Thymus (tissue), 11 donors: ENCODE data around the gene MATN1. TPM values are rescaled to one million over a fixed set of nuclear protein-coding genes. Genes with fewer than 3 reads are reported as not detected.

Experiments
- DNase-seq, 9 donors: peaks; one replicate each; pipeline ENCODE4 v3.0.0-alpha.2; 2013; ENCODE audit warnings: low spot score in 9 of 9, low read depth in 6 of 9, missing footprints in 1 of 9
- H3K27ac ChIP-seq, 2 donors: one replicate each; pipeline ENCODE4 v1.5.1; 2013; ENCODE audit warnings: control low read depth in 1 of 2, low read depth in 1 of 2, low read length in 1 of 2, mild to moderate bottlenecking in 1 of 2, moderate library complexity in 1 of 2
- H3K27me3 ChIP-seq, 2 donors: one replicate each; pipeline ENCODE4 v1.5.1; 2013; ENCODE audit warnings: low read length in 1 of 2; ENCODE audit not compliant: control insufficient read depth in 2 of 2, insufficient read depth in 1 of 2
- H3K36me3 ChIP-seq, 2 donors: one replicate each; pipeline ENCODE4 v1.5.1; 2013; ENCODE audit warnings: low read length in 1 of 2, mild to moderate bottlenecking in 1 of 2, moderate library complexity in 1 of 2; ENCODE audit not compliant: control insufficient read depth in 2 of 2, insufficient read depth in 2 of 2
- H3K4me1 ChIP-seq, 2 donors: one replicate each; pipeline ENCODE4 v1.5.1; 2013; ENCODE audit warnings: low read length in 2 of 2; ENCODE audit not compliant: control insufficient read depth in 2 of 2, insufficient read depth in 2 of 2
- H3K4me3 ChIP-seq, 2 donors: one replicate each; pipeline ENCODE4 v1.5.1; 2013; ENCODE audit warnings: low read length in 2 of 2, control low read depth in 1 of 2, mild to moderate bottlenecking in 1 of 2
- H3K9me3 ChIP-seq, 2 donors: one replicate each; pipeline ENCODE4 v1.5.1; 2013; ENCODE audit warnings: low read length in 1 of 2, mild to moderate bottlenecking in 1 of 2; ENCODE audit not compliant: control insufficient read depth in 2 of 2, insufficient read depth in 1 of 2
- WGBS: extraction: QIAGEN DNeasy Blood & Tissue Kit; methylation state at CpG from one replicate; pipeline ENCODE4 v1.1.7; 2013; 5-methylcytosine and 5-hydroxymethylcytosine counted together
- polyA plus RNA-seq: library from polyadenylated mRNA; stranded (reverse); fragments of 200-250 nt; gene quantifications from one replicate; pipeline ENCODE4 v1.2.3, GENCODE V29; 2013
- total RNA-seq: library from RNA; stranded (reverse); fragments of 120-200 nt; gene quantifications from one replicate; pipeline ENCODE4 v1.2.4, GENCODE V29; 2013
- donor health status: healthy.

MATN1 gene
- total and polyA plus RNA-seq, 2 donors: 0.14 to 0.27 TPM

DNA sequence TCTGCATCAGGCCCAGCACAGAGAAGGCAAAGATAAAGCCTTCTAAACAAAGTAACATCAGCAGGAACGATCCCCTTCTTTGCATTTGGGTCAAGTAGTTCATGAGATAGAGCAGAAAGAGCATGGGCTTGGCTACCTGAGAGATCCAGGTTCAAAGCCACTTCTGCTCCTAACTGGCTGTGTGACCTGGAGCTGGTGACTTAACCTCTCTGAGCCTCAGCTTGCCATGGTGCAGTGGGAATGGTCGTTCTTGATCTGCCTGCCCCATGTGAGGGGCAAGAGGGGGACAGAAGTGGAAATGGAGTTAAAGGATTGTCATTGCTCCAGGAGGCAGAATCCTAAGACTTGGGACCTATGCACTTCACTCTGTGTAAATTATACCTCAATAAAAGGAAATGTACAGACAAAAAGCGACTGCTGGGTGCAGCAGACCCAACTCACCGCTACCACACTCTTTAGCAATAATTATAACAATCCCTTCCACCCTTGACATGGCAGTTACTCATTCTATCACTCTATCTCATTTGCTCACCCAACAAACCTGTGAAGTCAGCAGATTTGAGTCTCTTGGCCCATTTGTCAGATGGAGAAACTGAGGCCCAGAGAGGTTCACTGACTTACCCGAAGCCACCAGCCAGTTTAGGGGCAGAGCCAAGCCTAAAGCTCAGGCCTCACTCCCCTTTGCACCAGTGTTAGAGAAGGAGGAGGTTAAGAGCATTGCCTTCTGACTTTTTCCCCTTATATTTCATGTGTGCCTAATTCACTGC is 1.5 kb upstream of the MATN1 start:
- H3K4me3 ChIP-seq: no peak overlapping the region
- H3K9me3 ChIP-seq: no peaks in the 10 kb centered on the region
- no peak for DNase-seq
- peaks cover 0 to 3% of the 10 kb centered on the region in 2 donors for H3K4me1 ChIP-seq
- no peak overlapping the region for H3K27ac ChIP-seq
- H3K36me3 ChIP-seq: no peaks in the 10 kb centered on the region
- no peaks in the 10 kb centered on the region for H3K27me3 ChIP-seq
- 88% methylated on average over 5 of the region's 5 CpGs for WGBS

- Histone ChIP-seq H3K27ac (no peak overlapping the region), H3K4me3 (no peak overlapping the region), H3K4me1 (peaks cover 2 to 8% of the 10 kb centered on the region in 2 donors), H3K9me3 (no peaks in the 10 kb centered on the region), H3K27me3 (no peaks in the 10 kb centered on the region), H3K36me3 (no peaks in the 10 kb centered on the region)
- 97% methylated on average over 2 of the region's 2 CpGs for WGBS
- no peak for DNase-seq
Observed at GRCh38 chr1:30724175-30724574, 790 bp upstream of the MATN1 start.

- no peaks in the 10 kb centered on the region for H3K9me3 ChIP-seq
- no peak overlapping the region for H3K27ac ChIP-seq
- 86% methylated on average over 9 of the region's 9 CpGs for WGBS
- H3K36me3 ChIP-seq: no peaks in the 10 kb centered on the region
- no peak for DNase-seq
- no peak overlapping the region for H3K4me3 ChIP-seq
- peaks cover 2 to 18% of the 10 kb centered on the region in 2 donors for H3K4me1 ChIP-seq
- H3K27me3 ChIP-seq: no peaks in the 10 kb centered on the region
Observed at GRCh38 chr1:30721812-30722537, 1.4 kb downstream of the MATN1 start.

DNA sequence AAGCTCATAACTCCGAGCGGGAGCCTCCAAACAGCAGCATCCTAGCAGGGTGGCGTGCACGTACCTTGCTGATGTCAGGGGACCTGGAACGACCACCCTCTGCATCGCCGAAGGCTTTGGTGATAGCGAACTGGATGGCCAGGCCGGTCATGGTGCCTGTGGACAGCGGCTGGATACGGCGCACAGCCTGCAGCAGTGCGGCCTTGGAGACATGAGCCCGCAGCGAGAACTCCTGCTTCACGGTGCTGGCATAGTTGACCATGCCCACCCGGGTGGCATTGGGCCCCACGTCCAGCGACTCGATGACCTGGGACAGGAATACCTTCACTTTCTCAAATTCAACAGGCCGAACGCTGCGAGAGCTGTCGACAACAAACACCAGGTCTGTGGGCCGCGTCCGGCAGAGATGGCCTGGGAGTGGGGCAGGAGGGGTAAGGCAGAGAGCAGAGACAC is 2.0 kb downstream of the MATN1 start:
- DNase-seq: no peak
- H3K36me3 ChIP-seq: no peaks in the 10 kb centered on the region
- H3K4me1 ChIP-seq: peaks cover 2 to 18% of the 10 kb centered on the region in 2 donors
- no peaks in the 10 kb centered on the region for H3K27me3 ChIP-seq
- H3K9me3 ChIP-seq: no peaks in the 10 kb centered on the region
- no peak overlapping the region for H3K4me3 ChIP-seq
- 98% methylated on average over 27 of the region's 27 CpGs for WGBS
- no peak overlapping the region for H3K27ac ChIP-seq

DNA sequence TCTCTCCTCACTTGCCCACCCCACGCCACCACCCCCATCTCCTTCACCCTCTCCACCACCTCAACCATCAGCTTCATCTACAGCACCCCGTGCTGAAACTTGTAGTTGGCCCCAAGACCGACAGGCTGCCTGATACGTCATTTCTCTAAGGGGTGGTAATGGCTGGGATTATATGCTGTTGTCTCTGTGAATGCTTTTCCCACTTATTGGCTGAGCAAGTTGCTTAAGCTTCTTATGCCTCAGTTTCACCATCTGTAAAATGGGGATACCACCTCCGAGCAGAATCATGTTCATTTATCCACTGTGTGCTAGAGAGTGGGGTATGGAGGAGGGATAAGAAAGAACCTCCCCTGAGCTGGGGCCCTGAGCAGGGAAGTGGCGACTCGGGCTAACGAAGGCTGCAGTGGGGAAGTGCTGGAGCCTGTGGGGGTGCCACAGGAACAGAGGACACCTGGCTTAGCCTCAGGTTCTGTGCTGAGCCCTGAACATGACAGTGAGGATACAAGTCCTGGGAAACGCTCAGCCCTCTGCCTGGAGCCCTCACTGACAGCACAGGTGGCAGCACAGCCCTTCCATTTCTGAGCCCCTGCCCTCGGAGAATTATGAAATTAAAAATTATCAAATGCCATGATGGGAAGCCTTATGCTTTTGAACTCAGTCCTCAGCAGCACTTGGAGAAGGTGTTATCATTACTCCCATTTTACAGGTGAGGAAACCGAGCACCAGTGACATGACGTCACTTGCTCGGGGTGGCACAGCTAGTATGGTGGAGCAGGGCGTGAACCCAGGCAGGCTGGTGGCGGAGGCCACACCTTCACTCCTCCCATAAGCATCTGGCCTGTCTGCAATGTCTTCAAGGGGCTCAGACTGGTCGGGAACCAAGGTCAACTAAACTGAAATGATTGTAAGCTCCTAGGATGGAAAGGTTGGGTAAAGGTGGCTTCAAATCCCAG is 2.8 kb downstream of the MATN1 start:
- no peak for DNase-seq
- Histone ChIP-seq H3K4me1 (peaks cover 2 to 18% of the 10 kb centered on the region in 2 donors), H3K36me3 (no peaks in the 10 kb centered on the region), H3K27ac (no peak overlapping the region), H3K4me3 (no peak overlapping the region), H3K27me3 (no peaks in the 10 kb centered on the region), H3K9me3 (no peaks in the 10 kb centered on the region)
- WGBS: 86% methylated on average over 16 of the region's 16 CpGs

DNA sequence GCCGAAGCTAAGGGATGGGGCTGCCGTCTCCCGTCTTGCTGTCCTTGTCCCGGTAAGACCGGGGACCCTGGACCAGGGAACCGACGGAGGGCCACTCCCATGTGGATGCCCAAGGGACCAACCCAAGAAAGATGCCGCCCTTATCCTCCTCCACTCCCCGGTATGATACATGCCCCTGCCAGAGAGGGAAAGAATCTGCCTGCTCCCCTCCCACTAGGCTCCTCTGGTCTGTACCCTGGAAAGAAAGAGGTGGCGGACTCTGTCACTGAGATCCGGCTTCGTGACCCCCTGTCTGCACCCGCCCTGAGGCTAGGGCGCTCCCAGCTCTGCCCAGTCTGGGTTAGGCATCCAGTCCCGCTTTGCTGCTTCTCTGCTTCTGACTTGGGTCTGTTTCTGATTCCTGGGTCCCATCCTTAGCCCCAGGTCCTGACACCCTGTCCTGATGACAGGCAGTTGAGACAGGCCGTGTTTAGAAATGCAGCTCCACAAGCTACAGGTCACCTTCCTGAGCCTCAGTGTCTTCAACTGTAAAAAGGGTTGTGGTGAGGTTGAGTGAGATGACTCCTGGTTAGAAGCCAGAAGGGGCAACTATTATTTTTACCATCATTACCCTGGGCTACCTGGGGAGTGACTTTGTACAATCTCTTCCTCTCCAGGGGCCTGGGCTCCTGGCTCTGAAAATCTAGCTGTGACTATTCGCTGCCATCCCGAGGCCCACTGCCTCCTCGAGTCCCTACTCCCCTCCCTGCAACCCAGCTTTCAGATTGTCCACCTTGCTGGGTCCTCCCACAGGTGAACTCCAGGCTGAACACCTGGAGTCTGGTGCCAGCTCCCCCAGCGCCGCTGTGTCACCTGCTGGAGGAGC is 3.7 kb downstream of the MATN1 start:
- 40% methylated on average over 21 of the region's 21 CpGs for WGBS
- Histone ChIP-seq H3K27me3 (no peaks in the 10 kb centered on the region), H3K9me3 (peaks cover 0 to 3% of the 10 kb centered on the region in 2 donors), H3K4me1 (peaks cover 2 to 18% of the 10 kb centered on the region in 2 donors), H3K36me3 (no peaks in the 10 kb centered on the region), H3K27ac (peak overlapping the region in 1 of 2 donors; percentile 97), H3K4me3 (peak overlapping the region; percentile 54 to 70)
- DNase-seq: no peak

- WGBS: under 1% methylated on average over 66 of the region's 66 CpGs
- peak overlapping the region; percentile 97 for H3K27ac ChIP-seq
- peak; percentile 76 to 96 (median 87) for DNase-seq
- H3K27me3 ChIP-seq: no peaks in the 10 kb centered on the region
- no peaks in the 10 kb centered on the region for H3K36me3 ChIP-seq
- H3K4me3 ChIP-seq: peak overlapping the region; percentile 54 to 70
- H3K4me1 ChIP-seq: peaks cover 2 to 18% of the 10 kb centered on the region in 2 donors
- peaks cover 0 to 3% of the 10 kb centered on the region in 2 donors for H3K9me3 ChIP-seq
Observed at GRCh38 chr1:30718636-30719405, 4.6 kb downstream of the MATN1 start.
